HEK293T (cell line): ENCODE results near the gene CD300E.
"Not testable (repeated sequence)": the region's sequence is repeated elsewhere in the genome, so short reads cannot be mapped to it uniquely, and the experiment has no call there.

ENCODE experiments used
- ARNT ChIP-seq: fragments of 450-650 bp; IDR thresholded peaks from 2 replicates; pipeline ENCODE4 v1.6.1; 2017; ENCODE audit warnings: mild to moderate bottlenecking
- BHLHE40 ChIP-seq: fragments of 450-650 bp; IDR thresholded peaks from 2 replicates; pipeline ENCODE4 v1.6.1; 2016; ENCODE audit warnings: mild to moderate bottlenecking, moderate library complexity, borderline replicate concordance
- HDGF ChIP-seq: fragments of 450-650 bp; IDR thresholded peaks from 2 replicates; pipeline ENCODE4 v1.6.1; 2017; ENCODE audit warnings: antibody characterized with exemption, borderline replicate concordance
- L3MBTL2 ChIP-seq: fragments of 450-650 bp; conservative IDR thresholded peaks from 2 replicates; pipeline ENCODE4 v1.6.1; 2016; ENCODE audit warnings: mild to moderate bottlenecking
- NFRKB ChIP-seq: fragments of 450-650 bp; IDR thresholded peaks from 2 replicates; pipeline ENCODE4 v1.6.1; 2016; ENCODE audit warnings: mild to moderate bottlenecking, moderate library complexity
- SP1 ChIP-seq: fragments of 450-650 bp; IDR thresholded peaks from 2 replicates; pipeline ENCODE4 v1.6.1; 2017
- ZNF384 ChIP-seq: fragments of 450-650 bp; IDR thresholded peaks from 2 replicates; pipeline ENCODE4 v1.6.1; 2016
- TF ChIP-seq, protein P1 (sequence below): fragments of 450-650 bp; IDR thresholded peaks from 2 replicates; pipeline ENCODE4 v1.6.1; 2016

DNA sequence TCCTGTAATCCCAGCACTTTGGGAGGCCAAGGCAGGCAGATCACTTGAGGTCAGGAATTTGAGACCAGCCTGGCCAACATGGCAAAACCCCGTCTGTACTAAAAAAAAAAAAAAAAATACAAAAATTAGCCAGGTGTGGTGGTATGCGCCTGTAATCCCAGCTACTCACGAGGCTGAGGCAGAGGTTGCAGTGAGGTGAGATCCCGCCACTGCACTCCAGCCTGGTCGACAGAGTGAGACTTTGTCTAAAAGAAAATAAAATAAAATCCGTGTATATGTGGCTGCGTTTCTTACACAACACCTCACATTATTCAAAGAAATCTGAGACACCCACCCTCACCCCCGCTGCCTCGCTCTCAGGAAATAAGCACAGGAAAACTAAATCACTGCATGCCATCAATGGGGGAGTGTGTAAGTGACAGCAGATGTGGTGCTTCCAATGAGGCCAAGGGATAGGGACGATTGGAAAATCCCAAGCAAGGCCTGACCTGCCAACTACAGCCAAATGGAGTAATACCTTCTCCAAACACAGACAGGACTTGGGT lies 13.1 kb upstream of the CD300E start:
- TF ChIP-seq SP1, ZNF384, BHLHE40, HDGF, L3MBTL2, ARNT, NFRKB: not testable (repeated sequence)
- TF ChIP-seq, protein P1, sequence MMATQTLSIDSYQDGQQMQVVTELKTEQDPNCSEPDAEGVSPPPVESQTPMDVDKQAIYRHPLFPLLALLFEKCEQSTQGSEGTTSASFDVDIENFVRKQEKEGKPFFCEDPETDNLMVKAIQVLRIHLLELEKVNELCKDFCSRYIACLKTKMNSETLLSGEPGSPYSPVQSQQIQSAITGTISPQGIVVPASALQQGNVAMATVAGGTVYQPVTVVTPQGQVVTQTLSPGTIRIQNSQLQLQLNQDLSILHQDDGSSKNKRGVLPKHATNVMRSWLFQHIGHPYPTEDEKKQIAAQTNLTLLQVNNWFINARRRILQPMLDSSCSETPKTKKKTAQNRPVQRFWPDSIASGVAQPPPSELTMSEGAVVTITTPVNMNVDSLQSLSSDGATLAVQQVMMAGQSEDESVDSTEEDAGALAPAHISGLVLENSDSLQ, result not testable (repeated sequence)
